Stimulated activated CD4-positive, alpha-beta T cell treated with anti-CD3 and anti-CD28 coated beads, Interleukin-4, amount 100 ng/mL, for 1 hour (primary cell): ENCODE results near the gene TDRD10.
"Not testable (repeated sequence)": the region's sequence is repeated elsewhere in the genome, so short reads cannot be mapped to it uniquely, and the experiment has no call there.

Experiments used
- DNase-seq: peaks from one replicate; pipeline ENCODE4 v3.0.0-alpha.2; 2020

Gene TDRD10

DNA sequence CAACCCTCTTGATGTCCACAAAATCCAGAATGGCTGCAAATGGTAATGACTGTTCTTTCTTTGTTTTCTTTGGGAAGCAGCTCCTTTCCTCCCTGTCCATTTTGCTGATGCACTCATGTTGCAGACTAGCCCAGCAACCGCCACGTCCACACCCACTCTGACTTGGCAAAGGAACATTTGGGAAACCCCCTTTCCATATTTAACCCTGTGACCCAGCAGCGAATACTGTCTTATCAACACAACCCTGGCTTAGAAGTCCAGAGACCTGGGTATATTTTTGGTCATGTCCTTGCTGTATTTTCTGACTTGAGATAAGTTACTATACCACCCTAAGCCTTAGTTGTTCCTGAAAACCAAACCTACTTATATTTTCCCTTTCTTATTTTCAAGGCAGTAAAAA lies 18.3 kb downstream of the TDRD10 start:
- no peak for DNase-seq

DNA sequence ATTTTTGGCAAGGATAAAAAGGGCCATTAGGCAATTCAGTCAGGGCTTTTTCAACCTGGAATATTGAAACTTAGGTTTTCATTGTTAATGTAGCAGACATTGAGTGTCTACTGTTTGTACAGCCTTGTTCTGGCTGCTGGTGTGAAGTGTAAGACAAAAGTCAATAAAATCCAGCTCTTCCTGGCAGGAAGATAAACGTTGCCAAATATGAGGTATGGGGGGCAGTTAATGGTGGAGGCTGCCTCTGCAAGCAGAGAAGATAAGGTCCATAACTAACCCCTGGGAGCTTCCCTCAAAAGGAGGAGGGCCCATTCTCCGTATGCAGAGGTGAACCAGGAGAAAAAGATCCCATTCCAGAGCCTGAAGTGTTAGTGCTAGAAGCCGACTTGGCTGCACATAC lies 19.7 kb downstream of the TDRD10 start:
- DNase-seq, result no peak

DNA sequence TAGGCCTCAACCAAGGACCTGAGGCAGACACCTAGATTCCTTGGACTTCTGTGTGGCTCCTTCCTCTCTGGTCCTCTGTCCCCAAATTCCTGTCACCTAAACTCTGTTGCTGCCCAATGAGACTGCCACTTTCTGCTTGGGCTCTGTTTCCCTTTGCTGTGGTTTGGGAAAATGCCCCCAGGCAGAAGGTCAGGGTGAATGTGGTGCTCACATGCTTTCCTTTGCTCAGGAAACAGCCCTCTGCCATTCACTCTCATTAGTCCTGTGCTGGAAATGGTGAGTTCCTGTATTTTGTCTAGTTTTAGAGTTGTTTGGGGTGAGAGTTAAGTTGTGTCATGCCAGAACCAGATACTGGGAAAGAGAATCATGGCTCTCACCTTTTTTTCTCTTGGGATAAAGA lies 22.9 kb downstream of the TDRD10 start:
- no peak for DNase-seq

- no peak for DNase-seq
These were observed 25.2 kb downstream of the TDRD10 start for GRCh38 chr1:154527192-154527591.

GRCh38 chr1:154529308-154529707 lies 27.3 kb downstream of the TDRD10 start:
- DNase-seq, result no peak

- DNase-seq, result not testable (repeated sequence)
These were observed 29.9 kb downstream of the TDRD10 start for GRCh38 chr1:154531950-154532349.

GRCh38 chr1:154533952-154534844 lies 32.2 kb downstream of the TDRD10 start:
- DNase-seq, result no peak

DNA sequence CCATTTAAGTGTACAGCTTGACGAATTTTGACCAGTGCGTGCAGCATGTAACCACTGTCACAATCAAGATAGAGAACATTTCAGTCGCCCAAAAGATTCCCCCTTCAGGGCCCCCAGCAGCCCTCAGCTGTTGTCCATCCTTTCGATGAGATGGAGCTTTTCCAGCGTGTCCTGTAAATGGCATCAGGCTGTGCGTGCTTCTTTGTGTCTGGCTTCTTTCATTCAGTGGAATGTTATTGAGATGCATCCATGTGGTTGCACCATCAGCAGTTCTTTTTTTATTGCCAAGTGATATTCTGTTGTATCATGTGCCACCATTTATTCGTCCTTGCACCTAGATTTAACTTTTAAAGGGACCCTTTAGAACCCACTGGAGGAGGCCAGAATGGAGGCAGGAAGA lies 34.6 kb downstream of the TDRD10 start:
- DNase-seq, result no peak

- no peak for DNase-seq
These were observed 37.8 kb downstream of the TDRD10 start for GRCh38 chr1:154539486-154540483.

DNA sequence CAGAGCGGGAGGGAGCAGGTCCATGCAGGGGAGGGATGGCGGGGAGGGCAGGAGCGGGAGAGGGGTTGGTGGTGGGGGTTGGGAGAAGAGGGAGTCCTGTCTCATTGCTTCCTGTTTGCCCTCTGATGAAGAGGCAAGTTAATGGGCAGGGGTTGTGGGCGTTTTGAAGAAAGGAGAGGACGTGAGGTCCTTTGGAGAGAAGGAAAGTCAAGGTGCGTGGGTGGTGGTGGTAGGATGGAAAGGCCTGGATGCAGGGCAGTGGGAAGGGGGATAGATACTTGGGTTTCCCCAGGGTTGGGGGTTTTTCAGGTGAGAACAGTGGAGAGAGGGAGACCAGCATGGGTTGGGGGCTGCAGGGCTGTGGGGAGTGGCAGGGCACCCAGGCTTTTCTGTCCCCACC lies 39.2 kb downstream of the TDRD10 start:
- no peak for DNase-seq

- peak; percentile 46 for DNase-seq
These were observed 44.4 kb downstream of the TDRD10 start for GRCh38 chr1:154546264-154547063.

GRCh38 chr1:154547105-154547732 lies 45.2 kb downstream of the TDRD10 start:
- DNase-seq, result no peak

DNA sequence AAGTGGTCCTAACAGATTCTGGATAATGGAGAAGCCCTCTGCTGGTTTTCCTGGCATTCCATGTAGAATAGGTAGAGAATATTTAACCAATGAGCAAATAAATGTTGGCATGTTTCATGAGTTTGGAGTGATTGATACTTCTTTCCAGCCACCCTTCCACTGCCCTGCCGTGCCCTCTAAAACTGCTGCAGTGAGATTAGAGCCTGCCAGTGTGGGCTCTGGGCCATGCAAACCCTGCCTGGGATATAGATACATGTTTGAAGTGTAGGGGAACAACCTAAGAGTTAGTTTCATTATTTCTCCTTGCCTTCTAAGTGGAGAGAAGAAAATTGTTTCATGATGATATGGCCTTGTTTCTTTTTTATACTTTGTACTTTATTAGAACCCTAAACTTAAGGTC lies 46.0 kb downstream of the TDRD10 start:
- DNase-seq, result no peak

GRCh38 chr1:154549202-154549770 lies 47.3 kb downstream of the TDRD10 start:
- no peak for DNase-seq

- DNase-seq, result no peak
These were observed 48.1 kb downstream of the TDRD10 start for GRCh38 chr1:154550070-154550469.

DNA sequence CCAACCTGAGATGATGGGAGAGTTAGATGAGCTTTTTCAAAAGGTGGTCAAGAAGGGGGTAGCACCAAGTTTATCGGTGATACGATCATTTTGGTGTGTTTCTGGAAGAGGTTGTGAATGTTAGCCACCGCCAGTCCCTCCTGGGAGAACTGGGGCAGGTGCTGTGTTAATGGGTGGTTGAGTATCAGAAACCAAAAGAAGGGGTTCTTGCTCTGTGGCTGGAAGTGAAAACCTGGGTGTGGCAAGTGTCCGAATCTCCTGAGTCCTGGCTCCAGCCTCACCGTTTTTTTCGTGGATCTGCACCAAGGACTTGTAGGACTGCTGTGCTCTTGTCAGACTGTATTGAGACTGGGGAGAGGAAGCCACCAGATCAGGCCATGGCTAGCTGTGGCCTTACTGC lies 48.6 kb downstream of the TDRD10 start:
- DNase-seq, result no peak

- no peak for DNase-seq
These were observed 49.5 kb downstream of the TDRD10 start for GRCh38 chr1:154551474-154551873.

- no peak for DNase-seq
These were observed 50.0 kb downstream of the TDRD10 start for GRCh38 chr1:154552036-154552435.

DNA sequence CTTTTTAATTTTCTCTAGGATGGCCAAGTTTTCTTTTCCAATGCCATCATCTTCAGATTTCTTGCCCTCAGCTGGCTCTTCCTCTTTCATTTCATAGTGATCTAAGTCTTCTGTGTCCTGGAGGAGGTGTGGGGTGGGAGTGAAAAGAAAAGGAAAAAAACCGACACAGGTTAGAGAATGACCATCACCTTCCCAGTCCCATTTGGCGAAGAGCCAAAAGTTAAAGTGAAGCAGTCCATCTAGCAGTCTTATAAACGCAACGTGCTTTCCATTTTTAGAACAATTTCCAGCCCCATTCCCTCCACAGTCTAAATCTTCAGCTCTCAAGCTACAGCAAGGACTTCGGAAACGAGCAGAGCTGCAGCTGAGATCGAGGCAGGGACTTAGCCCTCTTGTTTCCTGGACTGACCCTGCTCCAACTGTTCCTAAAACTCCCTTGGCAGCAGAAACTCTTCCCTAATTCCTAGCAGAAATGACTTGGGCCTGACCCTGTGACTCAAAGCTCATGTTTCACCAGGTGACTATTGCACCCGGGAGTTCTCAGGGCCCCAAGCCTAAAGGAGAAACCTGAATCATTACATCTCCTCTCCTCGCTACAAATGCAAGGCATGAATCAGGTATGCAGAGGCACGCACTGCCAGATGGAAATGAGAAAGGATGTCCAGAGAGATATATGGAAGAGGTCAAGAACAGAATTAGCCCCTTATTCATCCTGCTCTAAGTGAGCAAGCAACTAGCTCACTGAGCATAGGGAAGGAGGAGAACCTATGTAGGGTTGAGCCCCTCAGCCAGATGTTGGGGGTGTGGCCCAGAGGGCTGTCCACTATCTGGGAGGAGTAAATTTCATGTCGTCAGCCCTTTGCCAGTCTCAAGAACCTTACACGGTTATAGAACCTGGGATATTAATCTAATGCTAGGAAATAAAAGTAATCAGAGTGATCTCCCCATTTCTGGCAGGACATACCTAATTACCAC lies 51.3 kb downstream of the TDRD10 start:
- DNase-seq, result no peak

- no peak for DNase-seq
These were observed 54.4 kb downstream of the TDRD10 start for GRCh38 chr1:154556422-154556821.
